ENCODE measurements around the gene IDH3B. TPM values are rescaled to one million over a fixed set of nuclear protein-coding genes. Genes with fewer than 3 reads are reported as not detected.

The IDH3B gene
- total RNA-seq, 4 donors from 2014 or later, result 103 to 158 (median 116) TPM

DNA sequence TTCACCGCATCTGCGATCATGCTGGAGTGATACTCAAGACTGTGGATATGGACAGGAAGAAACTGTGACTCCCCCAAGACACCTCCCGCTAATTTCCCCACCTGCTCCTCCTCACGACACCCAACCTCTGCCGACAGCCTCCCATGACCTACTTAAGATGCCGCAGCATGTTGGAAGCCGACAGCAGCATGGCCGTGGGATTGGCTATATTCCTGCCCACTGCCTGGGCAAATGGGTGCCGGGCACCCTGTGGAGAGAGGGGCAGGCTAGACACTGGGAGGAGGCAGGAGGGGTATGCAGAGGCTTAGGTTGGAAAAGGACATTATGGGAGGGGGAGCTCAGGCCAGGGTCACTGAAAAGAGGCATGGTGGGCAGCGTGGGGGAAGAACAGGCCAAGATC, 4.5 kb downstream of the IDH3B start:
- Histone ChIP-seq H3K4me3 (no peak overlapping the region), H3K27ac (no peak overlapping the region), H3K4me1 (peaks cover 0 to 29% (median 7%) of the 10 kb centered on the region in 3 donors), H3K9me3 (no peaks in the 10 kb centered on the region), H3K27me3 (no peaks in the 10 kb centered on the region), H3K36me3 (peaks cover 0 to 84% of the 10 kb centered on the region in 2 donors)
- no peak for ATAC-seq
- no peak for TF ChIP-seq EP300 (IDR thresholded peaks at IDR 0.05)
- TF ChIP-seq, protein P1, sequence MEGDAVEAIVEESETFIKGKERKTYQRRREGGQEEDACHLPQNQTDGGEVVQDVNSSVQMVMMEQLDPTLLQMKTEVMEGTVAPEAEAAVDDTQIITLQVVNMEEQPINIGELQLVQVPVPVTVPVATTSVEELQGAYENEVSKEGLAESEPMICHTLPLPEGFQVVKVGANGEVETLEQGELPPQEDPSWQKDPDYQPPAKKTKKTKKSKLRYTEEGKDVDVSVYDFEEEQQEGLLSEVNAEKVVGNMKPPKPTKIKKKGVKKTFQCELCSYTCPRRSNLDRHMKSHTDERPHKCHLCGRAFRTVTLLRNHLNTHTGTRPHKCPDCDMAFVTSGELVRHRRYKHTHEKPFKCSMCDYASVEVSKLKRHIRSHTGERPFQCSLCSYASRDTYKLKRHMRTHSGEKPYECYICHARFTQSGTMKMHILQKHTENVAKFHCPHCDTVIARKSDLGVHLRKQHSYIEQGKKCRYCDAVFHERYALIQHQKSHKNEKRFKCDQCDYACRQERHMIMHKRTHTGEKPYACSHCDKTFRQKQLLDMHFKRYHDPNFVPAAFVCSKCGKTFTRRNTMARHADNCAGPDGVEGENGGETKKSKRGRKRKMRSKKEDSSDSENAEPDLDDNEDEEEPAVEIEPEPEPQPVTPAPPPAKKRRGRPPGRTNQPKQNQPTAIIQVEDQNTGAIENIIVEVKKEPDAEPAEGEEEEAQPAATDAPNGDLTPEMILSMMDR (IDR thresholded peaks at IDR 0.05), result no peak
- TF ChIP-seq POLR2AphosphoS5 (IDR thresholded peaks at IDR 0.05), result no peak
- TF ChIP-seq POLR2A (IDR thresholded peaks at IDR 0.05), result no peak
- 89 to 92% methylated on average over 2 to 8 of the region's 10 CpGs for WGBS, 2 donors (ENCODE audit: low coverage in 1 of 2)

DNA sequence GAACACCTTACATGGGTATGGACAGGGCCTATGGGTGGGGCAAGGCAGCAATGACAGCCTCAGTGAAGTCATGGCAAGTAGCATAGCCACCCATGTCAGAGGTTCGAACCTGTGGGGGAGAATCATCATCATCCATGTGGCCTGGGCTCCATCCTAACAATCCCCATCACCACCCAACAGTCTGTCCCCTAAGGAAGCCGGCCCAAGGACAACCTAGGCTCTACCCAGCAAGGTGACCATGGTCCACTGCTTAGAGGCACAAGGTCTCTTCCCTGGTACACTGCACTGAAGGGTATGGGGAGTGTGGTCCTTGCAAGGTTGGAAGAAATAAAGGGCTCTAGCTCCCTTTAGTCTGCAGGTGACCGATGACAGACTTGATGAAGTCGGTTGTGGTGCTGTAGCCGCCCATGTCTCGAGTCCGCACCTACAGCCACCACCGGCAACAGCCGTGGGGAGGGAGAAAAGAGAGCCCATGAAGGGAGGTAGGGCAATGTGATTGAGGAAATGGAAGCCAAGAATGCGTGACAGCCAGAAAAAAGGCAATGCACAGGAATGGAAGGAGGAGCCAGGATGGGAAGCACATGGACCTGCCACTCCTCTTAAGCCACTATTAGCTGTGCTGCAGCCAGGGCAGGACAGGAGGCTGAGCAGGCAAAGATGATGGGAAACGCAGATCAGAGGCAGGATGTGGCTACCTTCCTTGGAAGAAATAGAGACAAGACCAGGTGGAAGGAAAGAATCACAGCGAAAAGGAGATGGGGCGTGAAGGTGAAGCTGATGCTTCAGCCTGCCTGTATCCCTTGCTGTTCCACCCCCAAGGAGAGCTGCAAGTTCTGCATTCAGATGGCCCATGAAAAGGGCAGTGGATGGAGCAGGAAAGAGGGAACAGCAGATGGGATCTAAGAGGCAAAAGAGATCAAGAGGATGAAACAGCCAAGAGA, 5.3 kb downstream of the IDH3B start:
- H3K4me3 ChIP-seq, result no peak overlapping the region
- peaks cover 0 to 34% (median 10%) of the 10 kb centered on the region in 3 donors for H3K4me1 ChIP-seq
- ATAC-seq, result no peak
- no peak overlapping the region for H3K27ac ChIP-seq
- TF ChIP-seq POLR2AphosphoS5 (IDR thresholded peaks at IDR 0.05) (no peak), EP300 (IDR thresholded peaks at IDR 0.05) (no peak), POLR2A (IDR thresholded peaks at IDR 0.05) (no peak)
- TF ChIP-seq, protein P1 (IDR thresholded peaks at IDR 0.05), result no peak
- no peaks in the 10 kb centered on the region for H3K9me3 ChIP-seq
- 60 to 74% methylated on average over 2 to 8 of the region's 13 CpGs for WGBS, 2 donors (ENCODE audit: low coverage in 1 of 2)
- H3K27me3 ChIP-seq, result no peaks in the 10 kb centered on the region
- H3K36me3 ChIP-seq, result peaks cover 0 to 93% of the 10 kb centered on the region in 2 donors

DNA sequence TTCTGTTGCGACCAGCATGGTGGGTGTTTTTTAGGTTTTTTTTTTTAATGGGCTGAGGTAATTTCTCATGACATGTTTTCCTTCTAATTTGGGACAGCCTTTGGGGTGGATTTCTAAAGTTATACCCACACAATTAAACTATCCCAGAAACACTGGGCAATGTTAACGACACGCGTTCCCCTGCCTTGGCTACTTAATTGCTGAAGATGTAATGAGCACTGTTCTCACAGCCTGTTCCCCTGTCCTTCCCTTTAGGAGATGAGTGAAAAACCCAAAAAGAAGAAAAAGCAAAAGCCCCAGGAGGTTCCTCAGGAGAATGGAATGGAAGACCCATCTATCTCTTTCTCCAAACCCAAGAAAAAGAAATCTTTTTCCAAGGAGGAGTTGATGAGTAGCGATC, 6.3 kb downstream of the IDH3B start:
- ATAC-seq, result no peak
- TF ChIP-seq EP300 (IDR thresholded peaks at IDR 0.05), result no peak
- no peak for TF ChIP-seq POLR2A (IDR thresholded peaks at IDR 0.05)
- TF ChIP-seq, protein P1 (IDR thresholded peaks at IDR 0.05), result no peak
- no peak for TF ChIP-seq POLR2AphosphoS5 (IDR thresholded peaks at IDR 0.05)
- 86 to 89% methylated on average over 4 of the region's 5 CpGs for WGBS, 2 donors (ENCODE audit: low coverage in 1 of 2)
- H3K36me3 ChIP-seq, result peaks cover 0 to 92% of the 10 kb centered on the region in 2 donors
- peaks cover 0 to 32% (median 10%) of the 10 kb centered on the region in 3 donors for H3K4me1 ChIP-seq
- no peak overlapping the region for H3K27ac ChIP-seq
- no peaks in the 10 kb centered on the region for H3K27me3 ChIP-seq
- H3K9me3 ChIP-seq, result no peaks in the 10 kb centered on the region
- H3K4me3 ChIP-seq, result no peak overlapping the region

DNA sequence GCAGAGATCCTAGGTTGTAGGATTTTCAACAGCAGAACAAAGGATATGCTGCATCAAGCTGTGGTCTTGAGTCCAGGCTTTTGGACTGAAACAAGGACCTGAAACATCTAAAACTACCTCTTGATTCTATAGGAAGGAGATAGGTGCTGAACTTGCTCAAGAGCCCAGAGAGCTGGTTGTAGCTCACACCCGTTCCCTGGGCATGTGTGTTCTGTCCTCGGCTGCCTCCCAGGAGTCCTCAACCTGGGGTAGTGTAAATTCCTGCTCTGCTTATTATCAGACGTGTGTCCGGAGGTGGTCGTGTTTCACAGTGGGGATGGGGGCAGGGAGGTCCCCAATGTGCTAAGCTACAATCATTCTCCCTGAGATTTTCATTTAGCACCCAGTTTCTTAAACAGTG, 6.8 kb downstream of the IDH3B start:
- no peak overlapping the region for H3K4me3 ChIP-seq
- H3K4me1 ChIP-seq, result peaks cover 0 to 27% (median 10%) of the 10 kb centered on the region in 3 donors
- no peaks in the 10 kb centered on the region for H3K27me3 ChIP-seq
- H3K36me3 ChIP-seq, result peaks cover 0 to 87% of the 10 kb centered on the region in 2 donors
- H3K9me3 ChIP-seq, result no peaks in the 10 kb centered on the region
- H3K27ac ChIP-seq, result no peak overlapping the region
- WGBS, 2 donors (ENCODE audit: low coverage in 1 of 2), result 64% methylated on average over 5 of the region's 5 CpGs; no CpG with 5 or more reads in 1 of the 2 donors
- TF ChIP-seq EP300 (IDR thresholded peaks at IDR 0.05), result no peak
- TF ChIP-seq, protein P1 (IDR thresholded peaks at IDR 0.05), result no peak
- TF ChIP-seq POLR2A (IDR thresholded peaks at IDR 0.05), result no peak
- TF ChIP-seq POLR2AphosphoS5 (IDR thresholded peaks at IDR 0.05), result no peak
- no peak for ATAC-seq
